ENCODE results near the gene PLCD3.

- no peak for TF ChIP-seq CTCF (IDR thresholded peaks at IDR 0.05)
- no peak for TF ChIP-seq POLR2A (IDR thresholded peaks at IDR 0.05)
- no peak for TF ChIP-seq EP300 (IDR thresholded peaks at IDR 0.05)
Observed at GRCh38 chr17:45117848-45118646, 14.3 kb downstream of the PLCD3 start.
